K562 (cell line): ENCODE results near the gene PLSCR3. TPM values are rescaled to one million over a fixed set of nuclear protein-coding genes. Genes with fewer than 3 reads are reported as not detected.

ENCODE experiments used
- HMGN3 ChIP-seq: IDR thresholded peaks from 2 replicates; pipeline ENCODE4 v1.6.1; 2011; ENCODE audit warnings: borderline replicate concordance, low read depth, mild to moderate bottlenecking, mixed read lengths, low read length; ENCODE audit not compliant: insufficient read length; ENCODE audit errors: extremely low read depth
- NFXL1 ChIP-seq: fragments of 450-650 bp; formaldehyde crosslinking; IDR thresholded peaks from 2 replicates; pipeline ENCODE4 v1.4.0; 2021; ENCODE audit warnings: mild to moderate bottlenecking
- NR4A1 ChIP-seq, 2 experiments: fragments of 250-450 bp in 1 of 2; fragments of 450-650 bp in 1 of 2; sonication (Bioruptor Pico) in 1 of 2; IDR thresholded peaks; 2 replicates each; pipeline versions ENCODE4 v1.4.0 to v1.6.1; 2016 to 2020; ENCODE audit warnings: mild to moderate bottlenecking in 2 of 2, missing compliant biosample characterization in 1 of 2, missing genetic modification characterization in 1 of 2, moderate library complexity in 1 of 2
- RB1 ChIP-seq: fragments of 450-650 bp; IDR thresholded peaks from 2 replicates; pipeline ENCODE4 v1.6.1; 2017; ENCODE audit warnings: low read depth, mild to moderate bottlenecking
- SPI1 ChIP-seq: IDR thresholded peaks from 2 replicates; pipeline ENCODE4 v1.6.1; 2011; ENCODE audit warnings: low read depth, low read length, control low read depth, borderline replicate concordance
- SRSF1 ChIP-seq: fragments of 200-400 bp; formaldehyde crosslinking; IDR thresholded peaks from 2 replicates; pipeline ENCODE4 v1.6.1; 2017; ENCODE audit warnings: mild to moderate bottlenecking, low read depth, low read length, moderate library complexity
- TBP ChIP-seq: optimal IDR thresholded peaks from 2 replicates; pipeline ENCODE3; 2011; ENCODE audit warnings: low read depth, low read length, improper control_type of control experiment
- ZNF143 ChIP-seq: sonication (generic); formaldehyde crosslinking; IDR thresholded peaks from 2 replicates; pipeline ENCODE4 v1.9.0; 2022; ENCODE audit warnings: mild to moderate bottlenecking, missing genetic modification reagents
- ZNF384 ChIP-seq: IDR thresholded peaks from 2 replicates; pipeline ENCODE4 v1.6.1; 2012; ENCODE audit warnings: low read depth, low read length, improper control_type of control experiment
- polyA plus RNA-seq, 8 experiments: library from polyadenylated mRNA; depleted of rRNA in 4 of 8; stranded (reverse) in 5 of 8; unstranded in 3 of 8; fragments of >200 nt; fragmentation: Nextera tagmentation in 2 of 8; fragmentation: Illumina TruSeq in 1 of 8; extraction: Ambion mirVana in 2 of 8; extraction: Trizol in 1 of 8; gene quantifications; 2 replicates each; pipeline versions ENCODE4 v1.2.1 to v1.2.3, GENCODE V29; 2011 to 2014; ENCODE audit warnings: inconsistent platforms in 1 of 8, missing spikeins in 1 of 8
- total RNA-seq, 7 experiments: library from RNA; depleted of rRNA in 6 of 7; stranded (reverse); fragments of >200 nt in 6 of 7; fragmentation: Illumina TruSeq in 2 of 7; extraction: Trizol in 2 of 7; gene quantifications; 2 replicates each; pipeline versions ENCODE4 v1.2.1 to v1.2.3, GENCODE V29; 2011 to 2021; ENCODE audit warnings: low replicate concordance in 1 of 7
- TF ChIP-seq, protein P1 (sequence below), 2 experiments: fragments of 150-350 bp in 1 of 2; IDR thresholded peaks; 2 replicates each; pipeline ENCODE4 v1.6.1; 2012 to 2016; ENCODE audit warnings: low read depth in 2 of 2, low read length in 2 of 2, mild to moderate bottlenecking in 1 of 2, moderate library complexity in 1 of 2

The PLSCR3 gene
- total and polyA plus RNA-seq, 9 of the 15 experiments (the other 6 are each of a cell fraction or from before 2014, with no cell fraction given) = 3.2 to 16.8 (median 4.5) TPM

DNA sequence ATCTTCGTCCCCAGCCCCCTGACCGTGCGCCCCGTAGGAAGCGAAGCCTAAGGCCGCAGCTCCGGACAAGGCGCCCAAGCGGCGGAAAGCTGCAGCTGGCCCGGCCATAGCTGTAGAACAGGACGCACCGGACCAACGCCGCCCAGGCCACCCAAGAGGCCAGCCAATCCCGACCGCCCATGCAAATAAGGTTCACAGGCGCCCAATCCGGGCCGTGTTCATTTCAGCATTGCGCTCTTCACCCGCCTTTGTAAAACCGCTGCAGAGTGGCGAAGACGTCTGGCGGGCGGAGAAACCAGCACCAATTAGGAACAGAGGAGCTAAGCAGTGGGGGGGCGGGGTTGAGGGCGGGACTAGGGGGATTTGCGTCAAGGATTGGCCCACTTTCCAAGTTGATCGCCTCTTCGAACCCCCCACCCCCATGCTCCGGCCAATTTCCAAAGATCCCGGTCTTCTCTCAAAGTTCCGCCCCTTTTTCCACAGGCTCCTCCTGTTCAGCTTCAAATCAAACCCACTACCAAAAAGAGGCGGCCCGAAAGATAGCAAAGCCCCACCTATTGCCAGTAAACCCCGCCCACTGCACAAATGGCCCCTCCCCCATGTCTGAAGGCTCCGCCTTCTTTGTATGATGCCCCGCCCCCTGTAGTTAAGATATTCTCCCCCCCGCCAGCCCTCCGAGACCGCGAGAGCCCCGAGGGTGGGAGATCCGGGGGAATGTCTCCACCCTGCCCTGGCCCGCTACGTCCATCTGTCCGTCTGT is 9.8 kb upstream of the PLSCR3 start, which contains the start of gene TMEM256 (continued):
- TF ChIP-seq ZNF384 (no peak), ZNF143 (CRISPR knock-in tag) (no peak), HMGN3 (peak; percentile 52), NFXL1 (CRISPR knock-in tag) (no peak), NR4A1 (CRISPR knock-in tag; IDR thresholded peaks at IDR 0.05) (no peak), NR4A1 (tag; IDR thresholded peaks at IDR 0.05) (no peak), RB1 (0 out of 2 replicates have a peak, but pooled peaks have one; percentile 40), TBP (peak; percentile 90), SPI1 (no peak), SRSF1 (no peak)
- TF ChIP-seq, protein P1, sequence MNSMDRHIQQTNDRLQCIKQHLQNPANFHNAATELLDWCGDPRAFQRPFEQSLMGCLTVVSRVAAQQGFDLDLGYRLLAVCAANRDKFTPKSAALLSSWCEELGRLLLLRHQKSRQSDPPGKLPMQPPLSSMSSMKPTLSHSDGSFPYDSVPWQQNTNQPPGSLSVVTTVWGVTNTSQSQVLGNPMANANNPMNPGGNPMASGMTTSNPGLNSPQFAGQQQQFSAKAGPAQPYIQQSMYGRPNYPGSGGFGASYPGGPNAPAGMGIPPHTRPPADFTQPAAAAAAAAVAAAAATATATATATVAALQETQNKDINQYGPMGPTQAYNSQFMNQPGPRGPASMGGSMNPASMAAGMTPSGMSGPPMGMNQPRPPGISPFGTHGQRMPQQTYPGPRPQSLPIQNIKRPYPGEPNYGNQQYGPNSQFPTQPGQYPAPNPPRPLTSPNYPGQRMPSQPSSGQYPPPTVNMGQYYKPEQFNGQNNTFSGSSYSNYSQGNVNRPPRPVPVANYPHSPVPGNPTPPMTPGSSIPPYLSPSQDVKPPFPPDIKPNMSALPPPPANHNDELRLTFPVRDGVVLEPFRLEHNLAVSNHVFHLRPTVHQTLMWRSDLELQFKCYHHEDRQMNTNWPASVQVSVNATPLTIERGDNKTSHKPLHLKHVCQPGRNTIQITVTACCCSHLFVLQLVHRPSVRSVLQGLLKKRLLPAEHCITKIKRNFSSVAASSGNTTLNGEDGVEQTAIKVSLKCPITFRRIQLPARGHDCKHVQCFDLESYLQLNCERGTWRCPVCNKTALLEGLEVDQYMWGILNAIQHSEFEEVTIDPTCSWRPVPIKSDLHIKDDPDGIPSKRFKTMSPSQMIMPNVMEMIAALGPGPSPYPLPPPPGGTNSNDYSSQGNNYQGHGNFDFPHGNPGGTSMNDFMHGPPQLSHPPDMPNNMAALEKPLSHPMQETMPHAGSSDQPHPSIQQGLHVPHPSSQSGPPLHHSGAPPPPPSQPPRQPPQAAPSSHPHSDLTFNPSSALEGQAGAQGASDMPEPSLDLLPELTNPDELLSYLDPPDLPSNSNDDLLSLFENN (IDR thresholded peaks at IDR 0.05; ENCODE audit: low read depth in 2 of 2, low read length in 2 of 2) = no peak
